GM12801 (cell line): ENCODE results near the gene KLRK1.

Experiments
- TF ChIP-seq, protein P1 (sequence below): IDR thresholded peaks from one replicate; pipeline ENCODE4 v1.5.1; 2011; ENCODE audit warnings: control low read depth; ENCODE audit not compliant: insufficient read length; ENCODE audit errors: extremely low read depth

KLRK1 gene

DNA sequence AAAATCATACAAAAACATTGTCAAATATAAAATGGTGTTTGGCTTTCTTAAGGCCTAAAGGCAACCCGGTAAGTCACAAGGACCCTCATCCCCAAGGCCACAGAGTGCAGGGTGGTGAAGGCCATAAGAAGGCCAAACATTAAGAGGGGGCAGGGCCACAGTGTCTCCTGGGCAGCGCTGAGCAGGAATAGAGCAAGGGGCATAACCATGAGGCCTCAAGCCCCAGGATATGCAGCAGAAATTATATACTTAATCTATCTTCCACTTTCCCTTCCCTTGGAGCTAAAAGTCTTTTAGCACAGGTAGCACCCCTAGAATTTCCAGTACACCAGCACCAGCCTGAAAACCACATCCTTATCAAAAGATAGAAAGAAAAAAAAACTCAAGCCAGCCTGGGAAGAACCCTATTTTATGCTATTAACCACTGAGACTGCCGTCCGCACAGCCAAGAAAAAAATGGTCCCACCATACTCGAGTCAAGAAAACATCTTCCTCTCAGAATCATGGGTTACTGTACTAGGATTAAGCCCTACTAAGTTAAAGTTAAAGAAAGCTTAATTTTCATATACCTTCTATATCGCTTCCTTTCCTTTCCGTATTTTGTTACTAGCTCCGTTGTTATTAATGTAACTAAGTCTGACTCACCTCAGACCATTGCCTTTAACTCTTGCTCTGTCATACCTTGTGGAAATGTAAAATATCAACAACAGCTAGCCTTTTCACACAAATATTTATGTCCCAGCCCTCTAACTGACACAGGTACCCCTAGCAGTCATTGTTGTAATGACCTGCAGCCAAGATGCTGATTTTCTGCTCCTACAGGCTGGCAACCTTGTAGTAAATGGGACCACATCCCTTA lies 20.1 kb downstream of the KLRK1 start:
- TF ChIP-seq, protein P1, sequence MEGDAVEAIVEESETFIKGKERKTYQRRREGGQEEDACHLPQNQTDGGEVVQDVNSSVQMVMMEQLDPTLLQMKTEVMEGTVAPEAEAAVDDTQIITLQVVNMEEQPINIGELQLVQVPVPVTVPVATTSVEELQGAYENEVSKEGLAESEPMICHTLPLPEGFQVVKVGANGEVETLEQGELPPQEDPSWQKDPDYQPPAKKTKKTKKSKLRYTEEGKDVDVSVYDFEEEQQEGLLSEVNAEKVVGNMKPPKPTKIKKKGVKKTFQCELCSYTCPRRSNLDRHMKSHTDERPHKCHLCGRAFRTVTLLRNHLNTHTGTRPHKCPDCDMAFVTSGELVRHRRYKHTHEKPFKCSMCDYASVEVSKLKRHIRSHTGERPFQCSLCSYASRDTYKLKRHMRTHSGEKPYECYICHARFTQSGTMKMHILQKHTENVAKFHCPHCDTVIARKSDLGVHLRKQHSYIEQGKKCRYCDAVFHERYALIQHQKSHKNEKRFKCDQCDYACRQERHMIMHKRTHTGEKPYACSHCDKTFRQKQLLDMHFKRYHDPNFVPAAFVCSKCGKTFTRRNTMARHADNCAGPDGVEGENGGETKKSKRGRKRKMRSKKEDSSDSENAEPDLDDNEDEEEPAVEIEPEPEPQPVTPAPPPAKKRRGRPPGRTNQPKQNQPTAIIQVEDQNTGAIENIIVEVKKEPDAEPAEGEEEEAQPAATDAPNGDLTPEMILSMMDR: no peak

DNA sequence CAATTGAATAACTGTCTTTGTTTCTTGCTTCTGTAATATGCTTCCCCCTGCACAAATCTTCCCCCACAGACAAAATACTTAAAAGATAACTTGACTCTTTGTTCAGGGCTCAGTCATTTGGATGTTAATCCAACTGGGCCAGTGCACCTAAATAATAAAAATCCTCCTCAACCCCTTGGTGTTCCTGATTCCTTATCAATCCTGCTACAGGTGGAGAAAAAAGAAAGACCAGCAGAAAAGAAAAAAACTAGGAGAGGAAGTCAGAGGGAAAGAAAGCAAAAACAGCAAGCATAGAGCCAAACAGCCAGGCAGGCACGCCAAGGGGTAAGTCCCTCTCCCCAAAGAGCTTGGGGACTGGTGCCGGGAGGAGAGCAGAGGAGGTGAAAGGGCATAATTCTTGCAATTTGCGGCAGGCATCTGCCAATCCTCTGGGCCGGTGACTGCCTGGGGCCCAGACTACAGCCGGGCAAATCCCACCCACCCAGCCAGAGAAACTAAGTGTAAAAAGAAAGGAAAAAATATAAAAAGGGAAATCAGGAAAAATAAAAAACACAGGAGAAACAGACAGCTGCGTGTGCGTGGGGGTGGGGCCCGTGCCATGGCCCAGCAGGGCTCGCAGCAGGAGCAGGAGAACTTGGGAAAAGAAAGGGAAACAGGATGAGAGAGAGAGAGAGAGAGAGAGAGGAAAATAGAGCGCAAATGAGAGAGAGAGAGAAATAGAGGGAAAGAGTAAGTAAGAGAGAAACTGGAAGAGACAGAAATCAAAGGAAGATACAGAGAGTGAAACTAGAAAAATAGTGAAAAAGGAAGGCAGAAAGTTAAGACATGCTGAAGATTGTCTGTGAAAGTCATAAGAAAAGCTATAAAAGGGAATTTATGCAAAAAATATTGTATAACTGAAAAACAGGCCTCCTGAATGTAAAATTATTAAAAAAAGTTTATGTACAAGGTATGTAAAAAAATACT lies 21.4 kb downstream of the KLRK1 start:
- TF ChIP-seq, protein P1: no peak

DNA sequence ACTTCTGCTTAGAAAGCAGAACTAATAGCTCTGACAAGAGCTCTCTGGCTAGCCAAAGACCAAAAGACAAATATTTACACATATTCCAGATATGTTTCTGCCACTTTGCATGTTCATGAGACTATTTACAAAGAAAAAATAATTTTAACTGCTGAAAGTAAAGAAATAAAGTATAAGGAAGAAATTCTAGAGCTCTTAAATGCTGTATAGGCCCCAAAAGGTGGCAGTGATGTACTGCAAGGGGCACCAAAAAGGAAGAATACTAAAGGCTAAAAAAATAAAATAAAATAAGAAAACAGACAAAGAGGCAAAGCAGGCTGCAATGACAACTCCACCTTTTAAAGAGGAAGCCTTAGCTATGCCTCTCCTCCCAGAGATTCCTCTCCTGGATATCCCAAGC lies 23.0 kb downstream of the KLRK1 start:
- TF ChIP-seq, protein P1: no peak

DNA sequence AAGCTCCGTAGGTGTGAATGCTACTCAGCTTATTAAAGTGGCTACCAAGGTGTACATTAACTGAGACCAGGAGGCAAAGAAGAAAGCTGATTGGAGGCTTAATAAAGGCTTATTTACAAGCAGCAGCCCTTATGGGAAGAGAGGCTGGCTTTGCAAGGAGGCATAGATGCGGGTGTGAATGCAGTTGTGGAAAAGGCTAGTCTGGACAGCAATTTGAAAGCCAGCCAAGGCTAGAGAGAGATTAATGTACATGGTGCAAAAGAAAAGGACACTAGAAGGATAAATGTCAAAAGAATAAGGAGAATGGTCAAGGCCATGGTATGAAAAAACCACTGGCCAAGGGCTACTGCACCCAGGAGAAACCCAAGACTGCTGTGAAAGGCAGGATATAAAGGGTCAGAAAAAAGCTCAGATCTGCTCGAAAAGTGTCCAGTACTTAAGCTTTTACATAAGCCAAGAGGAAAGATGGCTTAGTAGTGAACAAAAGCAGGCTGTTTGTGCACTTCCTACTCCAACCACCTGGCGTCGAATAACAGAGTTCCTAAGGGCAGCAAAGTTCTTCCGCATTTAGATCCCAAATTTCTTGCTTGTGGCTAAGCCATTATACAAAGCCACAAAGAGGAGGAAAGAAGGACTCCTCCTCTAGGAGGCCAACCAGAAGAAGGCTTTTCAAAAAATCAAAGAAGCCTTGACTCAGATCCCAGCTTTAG lies 24.0 kb downstream of the KLRK1 start:
- TF ChIP-seq, protein P1: no peak

DNA sequence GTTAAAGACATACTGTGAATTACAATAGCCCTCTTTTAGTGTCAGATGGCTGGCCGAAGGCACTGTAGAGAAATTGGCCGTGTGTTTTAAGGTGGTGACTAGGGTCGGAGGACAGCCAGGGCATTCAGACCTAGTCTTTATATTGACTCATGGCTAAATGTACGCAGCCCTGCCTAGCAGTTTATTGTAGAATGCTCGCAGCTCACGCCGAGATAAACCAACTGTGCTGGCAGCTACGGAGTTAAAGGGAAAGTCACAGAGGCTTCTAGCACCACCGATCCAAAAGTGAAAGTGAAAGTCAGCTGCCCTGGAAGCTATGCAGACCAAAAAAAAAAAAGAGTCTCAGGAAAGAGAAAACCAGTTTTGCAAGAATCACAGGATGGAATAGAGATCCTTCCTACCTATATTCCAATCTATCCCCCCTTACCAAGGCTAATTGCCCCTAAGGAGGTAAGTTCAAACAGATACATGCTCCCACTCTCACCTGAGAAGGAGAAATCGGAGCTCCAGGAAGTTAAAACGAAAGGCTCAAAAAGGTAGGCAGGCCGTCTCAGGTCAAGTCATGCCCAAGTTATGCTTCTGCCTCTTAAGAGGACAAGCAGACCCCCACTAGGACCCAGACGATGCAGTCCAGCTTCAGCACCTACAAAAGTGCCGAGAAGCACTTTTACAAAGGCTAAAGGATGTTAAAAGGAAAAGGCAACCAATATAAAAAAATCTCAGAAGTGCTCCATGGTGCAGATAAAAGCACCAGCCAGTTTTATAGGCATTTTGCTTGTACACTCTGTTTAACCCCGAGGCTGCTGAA lies 24.8 kb downstream of the KLRK1 start:
- TF ChIP-seq, protein P1: no peak

DNA sequence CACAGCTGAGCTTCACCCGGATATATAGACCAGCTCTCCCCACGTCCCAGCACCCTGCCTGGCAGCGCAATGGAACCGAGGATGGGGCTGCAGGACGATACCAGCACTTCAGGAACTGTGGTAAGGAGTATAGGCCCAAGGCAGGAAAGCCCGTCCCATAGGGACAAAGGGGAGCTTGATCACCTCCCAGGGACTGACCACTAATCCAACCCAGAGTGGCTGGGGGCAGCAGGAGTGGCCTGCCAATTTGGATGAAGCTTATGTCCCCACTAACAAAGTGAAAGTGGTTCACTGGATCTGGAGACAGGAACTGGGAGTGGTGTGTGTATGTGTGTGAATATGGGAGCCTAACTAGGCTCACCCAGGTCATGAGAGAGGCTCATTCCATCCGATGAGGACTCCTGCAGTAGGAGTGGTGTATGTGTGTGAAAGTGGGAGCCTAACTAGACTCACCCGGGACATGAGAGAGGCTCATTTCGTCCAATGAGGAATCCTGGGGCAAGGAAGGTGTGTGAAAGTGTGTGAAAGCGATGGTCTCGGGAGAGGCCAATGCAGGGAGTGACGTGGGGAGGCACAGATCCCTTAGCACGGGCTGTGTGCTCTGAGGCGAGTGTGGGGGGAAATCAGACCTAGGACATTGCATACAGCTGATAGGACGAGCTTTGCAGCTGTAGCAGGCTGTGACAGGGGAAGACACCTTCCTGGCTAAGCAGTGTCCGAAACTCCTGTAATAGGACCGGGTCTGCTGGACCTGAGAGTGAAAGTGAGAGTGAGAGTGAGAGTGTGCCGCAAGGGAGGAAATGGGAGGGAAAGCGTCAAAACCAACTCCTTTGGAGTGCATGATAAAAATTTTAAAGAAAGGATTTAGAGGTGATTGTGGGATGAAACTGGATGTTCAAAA lies 25.7 kb downstream of the KLRK1 start:
- TF ChIP-seq, protein P1: no peak
